HG02571 (cell line): ENCODE data around the gene OLFML2B.

ENCODE experiments used
- ATAC-seq: cut with Tn5 transposase; IDR thresholded peaks from one replicate; pipeline ENCODE4 v1.9.1; 2021; ENCODE audit warnings: mild to moderate bottlenecking, moderate library complexity; ENCODE audit not compliant: unreplicated experiment

OLFML2B gene

GRCh38 chr1:161948435-161948834 is 75.2 kb downstream of the OLFML2B start:
- ATAC-seq: no peak

- ATAC-seq: no peak
Measured at GRCh38 chr1:161946071-161946987, 77.3 kb downstream of the OLFML2B start.

GRCh38 chr1:161945306-161946060 is 78.2 kb downstream of the OLFML2B start:
- ATAC-seq: no peak

- ATAC-seq: no peak
Measured at GRCh38 chr1:161944381-161944780, 79.3 kb downstream of the OLFML2B start.

- ATAC-seq: no peak
Measured at GRCh38 chr1:161943737-161944136, 79.9 kb downstream of the OLFML2B start.

GRCh38 chr1:161941726-161942436 is 81.8 kb downstream of the OLFML2B start:
- ATAC-seq: no peak

- ATAC-seq: no peak
Measured at GRCh38 chr1:161940866-161941591, 82.6 kb downstream of the OLFML2B start.

GRCh38 chr1:161936786-161937185 is 86.9 kb downstream of the OLFML2B start:
- ATAC-seq: no peak

- ATAC-seq: no peak
Measured at GRCh38 chr1:161935264-161935663, 88.4 kb downstream of the OLFML2B start.

GRCh38 chr1:161933592-161934588 is 89.8 kb downstream of the OLFML2B start:
- no peak for ATAC-seq
